Measurements from ENCODE around the gene CLRN3. TPM values are rescaled to one million over a fixed set of nuclear protein-coding genes. Genes with fewer than 3 reads are reported as not detected.

The CLRN3 gene
- total and polyA plus RNA-seq, 4 donors, result 0.10 to 0.12 TPM; not detected in 2

- Histone ChIP-seq H3K9ac (ENCODE audit: insufficient read depth in 1 of 2, low read length in 2 of 2) (no peak overlapping the region), H3K4me1 (ENCODE audit: control insufficient read depth in 5 of 5, insufficient read depth in 5 of 5, low read length in 5 of 5) (no peaks in the 10 kb centered on the region), H3K4me3 (no peak overlapping the region), H3K27ac (ENCODE audit: low read depth in 1 of 2, low read length in 1 of 2) (no peak overlapping the region), H3K9me3 (ENCODE audit: control insufficient read depth in 4 of 4, insufficient read depth in 3 of 4, low read length in 3 of 4) (peaks cover 0 to 3% (median 0%) of the 10 kb centered on the region in 4 donors), H3K27me3 (ENCODE audit: control insufficient read depth in 3 of 3, insufficient read depth in 3 of 3, low read length in 2 of 3) (peaks cover 0 to 3% (median 0%) of the 10 kb centered on the region in 3 donors), H3K36me3 (ENCODE audit: control insufficient read depth in 4 of 4, insufficient read depth in 4 of 4, low read length in 4 of 4) (no peaks in the 10 kb centered on the region)
- DNase-seq (no peak), ATAC-seq (ENCODE audit: insufficient read depth, low FRiP score) (no peak)
- no peak for TF ChIP-seq CTCF (IDR thresholded peaks at IDR 0.05; ENCODE audit: control extremely low read depth, extremely low read depth)
- 83 to 85% methylated on average over 15 of the region's 15 CpGs for WGBS, 2 donors
Measured at GRCh38 chr10:127854769-127855590, 37.8 kb downstream of the CLRN3 start.

GRCh38 chr10:127853868-127854768, 38.6 kb downstream of the CLRN3 start:
- peaks cover 0 to 3% (median 0%) of the 10 kb centered on the region in 3 donors for H3K27me3 ChIP-seq (ENCODE audit: control insufficient read depth in 3 of 3, insufficient read depth in 3 of 3, low read length in 2 of 3)
- H3K27ac ChIP-seq (ENCODE audit: low read depth in 1 of 2, low read length in 1 of 2), result no peak overlapping the region
- no peaks in the 10 kb centered on the region for H3K36me3 ChIP-seq (ENCODE audit: control insufficient read depth in 4 of 4, insufficient read depth in 4 of 4, low read length in 4 of 4)
- H3K9me3 ChIP-seq (ENCODE audit: control insufficient read depth in 4 of 4, insufficient read depth in 3 of 4, low read length in 3 of 4), result no peaks in the 10 kb centered on the region
- no peak overlapping the region for H3K9ac ChIP-seq (ENCODE audit: insufficient read depth in 1 of 2, low read length in 2 of 2)
- TF ChIP-seq CTCF (IDR thresholded peaks at IDR 0.05; ENCODE audit: control extremely low read depth, extremely low read depth), result peak; percentile 74
- no peak overlapping the region for H3K4me3 ChIP-seq
- DNase-seq (peak; percentile 62 to 75 (median 67)), ATAC-seq (ENCODE audit: insufficient read depth, low FRiP score) (peak; percentile 89)
- H3K4me1 ChIP-seq (ENCODE audit: control insufficient read depth in 5 of 5, insufficient read depth in 5 of 5, low read length in 5 of 5), result no peaks in the 10 kb centered on the region
- WGBS, 2 donors, result 36 to 38% methylated on average over 19 of the region's 19 CpGs

GRCh38 chr10:127852456-127852855, 40.3 kb downstream of the CLRN3 start:
- DNase-seq (no peak), ATAC-seq (ENCODE audit: insufficient read depth, low FRiP score) (no peak)
- H3K9ac ChIP-seq (ENCODE audit: insufficient read depth in 1 of 2, low read length in 2 of 2), result no peak overlapping the region
- no peak for TF ChIP-seq CTCF (IDR thresholded peaks at IDR 0.05; ENCODE audit: control extremely low read depth, extremely low read depth)
- no peaks in the 10 kb centered on the region for H3K4me1 ChIP-seq (ENCODE audit: control insufficient read depth in 5 of 5, insufficient read depth in 5 of 5, low read length in 5 of 5)
- no peaks in the 10 kb centered on the region for H3K9me3 ChIP-seq (ENCODE audit: control insufficient read depth in 4 of 4, insufficient read depth in 3 of 4, low read length in 3 of 4)
- 81 to 92% methylated on average over 7 of the region's 7 CpGs for WGBS, 2 donors
- H3K27me3 ChIP-seq (ENCODE audit: control insufficient read depth in 3 of 3, insufficient read depth in 3 of 3, low read length in 2 of 3), result peaks cover 0 to 3% (median 0%) of the 10 kb centered on the region in 3 donors
- H3K27ac ChIP-seq (ENCODE audit: low read depth in 1 of 2, low read length in 1 of 2), result no peak overlapping the region
- no peak overlapping the region for H3K4me3 ChIP-seq
- no peaks in the 10 kb centered on the region for H3K36me3 ChIP-seq (ENCODE audit: control insufficient read depth in 4 of 4, insufficient read depth in 4 of 4, low read length in 4 of 4)

Measured in lung (tissue), 12 donors.